Calu3 (cell line): ENCODE data around the gene FHAD1. TPM values are rescaled to one million over a fixed set of nuclear protein-coding genes. Genes with fewer than 3 reads are reported as not detected.

Experiments used
- BruUV-seq: library from RNA; stranded (reverse); fragments of 400-500 nt; replicated peaks from 2 replicates; lab custom pipeline; 2021; lab: Mats Ljungman, UMichigan
- CTCF ChIA-PET: fragments of 300-600 bp; sonication (Branson Sonifier 250); formaldehyde crosslinking; loops from one replicate; lab custom pipeline; 2022; ENCODE audit warnings: antibody characterized with exemption; lab: Charles Lee
- DNase-seq: peaks from one replicate; pipeline ENCODE4 v3.0.0; 2022
- H3K27ac Mint-ChIP-seq: one replicate; pipeline ENCODE4 v1.8.0; 2022; ENCODE audit warnings: mixed read lengths; ENCODE audit not compliant: unreplicated experiment
- H3K27me3 Mint-ChIP-seq: one replicate; pipeline ENCODE4 v1.8.0; 2022; ENCODE audit warnings: mixed read lengths; ENCODE audit not compliant: unreplicated experiment
- H3K36me3 Mint-ChIP-seq: one replicate; pipeline ENCODE4 v1.8.0; 2022; ENCODE audit warnings: mild to moderate bottlenecking, moderate library complexity, mixed read lengths; ENCODE audit not compliant: insufficient read depth, unreplicated experiment
- H3K4me1 Mint-ChIP-seq: one replicate; pipeline ENCODE4 v1.8.0; 2022; ENCODE audit warnings: mild to moderate bottlenecking, low read depth, mixed read lengths; ENCODE audit not compliant: unreplicated experiment
- H3K4me3 Mint-ChIP-seq: one replicate; pipeline ENCODE4 v1.8.0; 2022; ENCODE audit warnings: mild to moderate bottlenecking, low read depth, moderate library complexity, mixed read lengths; ENCODE audit not compliant: unreplicated experiment
- H3K9me3 Mint-ChIP-seq: one replicate; pipeline ENCODE4 v1.8.0; 2022; ENCODE audit warnings: low read depth, mixed read lengths; ENCODE audit not compliant: unreplicated experiment
- intact Hi-C: fragments of 100-400 bp; cut with micrococcal nuclease; formaldehyde crosslinking; loops from one replicate; pipeline ENCODE4 v1.10.0; 2022; ENCODE audit not compliant: unreplicated experiment
- total RNA-seq: library from RNA; stranded (reverse); gene quantifications from 2 replicates; pipeline ENCODE4 v1.2.3, GENCODE V29; 2022
- TF ChIP-seq, protein P1 (sequence below): fragments of 200-600 bp; IDR thresholded peaks from one replicate; pipeline ENCODE4 v1.8.0; 2022; ENCODE audit warnings: antibody characterized with exemption; ENCODE audit not compliant: unreplicated experiment

Gene FHAD1
- total RNA-seq, 1 experiment from 2014 or later = 2.7 TPM

- no peak for DNase-seq
- Mint-ChIP-seq H3K4me1 (peaks cover 38% of the 10 kb centered on the region), H3K4me3 (no peak overlapping the region), H3K9me3 (no peaks in the 10 kb centered on the region), H3K27ac (no peak overlapping the region), H3K36me3 (peaks cover 53% of the 10 kb centered on the region), H3K27me3 (no peaks in the 10 kb centered on the region)
- intact Hi-C loops = no loop called here
- TF ChIP-seq, protein P1, sequence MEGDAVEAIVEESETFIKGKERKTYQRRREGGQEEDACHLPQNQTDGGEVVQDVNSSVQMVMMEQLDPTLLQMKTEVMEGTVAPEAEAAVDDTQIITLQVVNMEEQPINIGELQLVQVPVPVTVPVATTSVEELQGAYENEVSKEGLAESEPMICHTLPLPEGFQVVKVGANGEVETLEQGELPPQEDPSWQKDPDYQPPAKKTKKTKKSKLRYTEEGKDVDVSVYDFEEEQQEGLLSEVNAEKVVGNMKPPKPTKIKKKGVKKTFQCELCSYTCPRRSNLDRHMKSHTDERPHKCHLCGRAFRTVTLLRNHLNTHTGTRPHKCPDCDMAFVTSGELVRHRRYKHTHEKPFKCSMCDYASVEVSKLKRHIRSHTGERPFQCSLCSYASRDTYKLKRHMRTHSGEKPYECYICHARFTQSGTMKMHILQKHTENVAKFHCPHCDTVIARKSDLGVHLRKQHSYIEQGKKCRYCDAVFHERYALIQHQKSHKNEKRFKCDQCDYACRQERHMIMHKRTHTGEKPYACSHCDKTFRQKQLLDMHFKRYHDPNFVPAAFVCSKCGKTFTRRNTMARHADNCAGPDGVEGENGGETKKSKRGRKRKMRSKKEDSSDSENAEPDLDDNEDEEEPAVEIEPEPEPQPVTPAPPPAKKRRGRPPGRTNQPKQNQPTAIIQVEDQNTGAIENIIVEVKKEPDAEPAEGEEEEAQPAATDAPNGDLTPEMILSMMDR = no peak
- CTCF ChIA-PET = interaction anchor here (0.5 kb wide), 1 partner anchor 191 kb away, joined by 3 read pairs; no protein-coding TSS in a partner anchor
- BruUV-seq = no TSS peak
These were observed 167.5 kb downstream of the FHAD1 start for GRCh38 chr1:15414445-15414983.

- Mint-ChIP-seq H3K27me3 (no peaks in the 10 kb centered on the region), H3K36me3 (peaks cover 27% of the 10 kb centered on the region), H3K27ac (peak overlapping the region; percentile 79), H3K4me1 (peaks cover 30% of the 10 kb centered on the region), H3K9me3 (no peaks in the 10 kb centered on the region), H3K4me3 (peak overlapping the region; percentile 55)
- TF ChIP-seq, protein P1 = no peak
- DNase-seq = peak; percentile 70
- no TSS peak for BruUV-seq
- intact Hi-C loops = no loop called here
- CTCF ChIA-PET = interaction anchor here (0.8 to 1.7 kb wide), 2 partner anchors 63 to 94 kb away, joined by 3 to 5 read pairs; no protein-coding TSS in a partner anchor
These were observed 170.3 kb downstream of the FHAD1 start for GRCh38 chr1:15417059-15417934.

- Mint-ChIP-seq H3K4me3 (no peak overlapping the region), H3K9me3 (no peaks in the 10 kb centered on the region), H3K27me3 (no peaks in the 10 kb centered on the region), H3K27ac (peak overlapping the region; percentile 69), H3K36me3 (peaks cover 31% of the 10 kb centered on the region), H3K4me1 (peaks cover 22% of the 10 kb centered on the region)
- intact Hi-C loops = no loop called here
- DNase-seq = peak; percentile 52
- TF ChIP-seq, protein P1 = no peak
- BruUV-seq = no TSS peak
- CTCF ChIA-PET = no interaction called here
These were observed 171.9 kb downstream of the FHAD1 start for GRCh38 chr1:15418806-15419515.

GRCh38 chr1:15420853-15421465, 173.9 kb downstream of the FHAD1 start:
- no peak for DNase-seq
- Mint-ChIP-seq H3K36me3 (peaks cover 40% of the 10 kb centered on the region), H3K27ac (no peak overlapping the region), H3K4me1 (peaks cover 27% of the 10 kb centered on the region), H3K9me3 (no peaks in the 10 kb centered on the region), H3K4me3 (no peak overlapping the region), H3K27me3 (no peaks in the 10 kb centered on the region)
- CTCF ChIA-PET = no interaction called here
- intact Hi-C loops = no loop called here
- TF ChIP-seq, protein P1 = no peak
- no TSS peak for BruUV-seq
